HG03196 (cell line): ENCODE data around the gene RAB27A.
"Not testable (repeated sequence)": the region's sequence is repeated elsewhere in the genome, so short reads cannot be mapped to it uniquely, and the experiment has no call there.

Source experiments
- ATAC-seq: cut with Tn5 transposase; IDR thresholded peaks from one replicate; pipeline ENCODE4 v1.9.1; 2021; ENCODE audit not compliant: unreplicated experiment

RAB27A gene

DNA sequence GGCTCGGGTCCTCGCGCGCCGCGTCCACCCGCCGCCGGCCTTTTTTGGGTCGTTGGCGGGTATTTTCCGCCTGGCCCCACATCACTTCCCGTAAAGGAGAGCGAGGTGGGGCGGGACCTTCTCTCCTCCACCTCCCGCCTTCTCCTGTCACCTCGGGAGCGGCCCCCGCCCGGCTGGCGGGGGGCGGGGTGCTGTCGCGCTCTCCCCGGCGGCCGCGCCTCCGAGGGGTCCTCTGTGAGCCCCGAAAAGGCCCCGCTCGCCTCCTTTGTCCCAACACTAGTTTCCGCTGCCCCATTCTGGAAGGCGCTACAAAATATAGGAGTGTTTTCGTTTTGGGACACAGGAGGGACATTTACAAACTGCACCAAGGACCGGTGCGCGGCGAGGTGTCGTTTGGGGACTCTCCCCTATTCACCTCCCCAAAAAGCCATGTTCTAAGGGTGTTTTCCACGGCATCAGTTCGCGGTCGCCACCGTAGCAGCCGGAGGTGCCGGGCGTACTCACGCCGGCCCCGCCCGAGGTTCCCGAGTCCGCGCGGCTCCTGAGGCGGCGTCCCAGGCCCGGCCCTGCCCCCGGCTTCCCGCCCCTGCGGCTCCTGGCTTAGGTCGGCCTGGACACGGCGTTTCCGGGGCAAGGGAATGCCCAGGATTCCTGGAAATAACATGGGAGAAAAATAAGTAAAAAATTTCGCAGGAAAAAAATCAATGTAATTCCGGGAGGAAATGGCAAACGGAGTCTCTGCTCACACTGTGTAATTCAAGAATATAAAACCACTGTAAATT, at the start of gene RAB27A:
RAB27A (minus strand) TSS at position 68 of the 782 bp plus-strand sequence. CDS start 54,879 bp downstream, outside the sequence.
- peak; percentile 65 for ATAC-seq

DNA sequence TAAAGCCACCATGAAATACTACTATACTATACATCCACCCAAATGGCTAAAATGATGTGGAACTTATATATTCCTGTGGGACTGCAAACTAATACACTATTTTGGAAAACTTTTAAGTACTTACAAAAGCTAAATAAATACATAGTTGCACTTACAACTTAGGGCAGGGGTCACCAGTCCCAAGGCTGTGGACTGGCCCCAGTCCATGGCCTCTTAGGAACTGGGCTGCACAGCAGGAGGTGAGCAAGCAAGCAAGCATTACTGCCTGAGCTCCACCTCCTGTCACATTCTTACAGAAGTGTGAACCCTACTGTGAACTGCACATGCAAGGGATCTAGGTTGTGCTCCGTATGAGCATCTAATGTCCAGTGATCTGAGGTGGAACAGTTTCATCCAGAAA, 47.5 kb upstream of the RAB27A start:
- no peak for ATAC-seq

DNA sequence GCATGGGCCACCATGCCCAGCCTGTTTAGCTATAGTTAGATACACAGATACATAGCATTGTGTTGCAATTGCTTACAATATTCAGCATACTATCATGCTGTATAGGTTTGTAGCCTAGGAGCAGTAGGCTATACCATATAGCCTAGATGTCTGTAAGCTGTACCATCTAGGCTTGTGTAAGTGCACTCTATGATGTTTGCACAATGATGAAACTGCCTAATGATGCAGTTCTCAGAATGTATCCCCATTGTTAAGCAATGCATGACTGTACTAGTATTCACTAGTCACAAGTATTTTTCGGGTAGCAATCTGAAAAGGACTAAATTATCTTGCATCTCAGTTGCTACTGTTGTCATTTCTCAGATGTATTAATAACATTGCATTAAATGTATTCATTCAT, 45.4 kb upstream of the RAB27A start:
- no peak for ATAC-seq

DNA sequence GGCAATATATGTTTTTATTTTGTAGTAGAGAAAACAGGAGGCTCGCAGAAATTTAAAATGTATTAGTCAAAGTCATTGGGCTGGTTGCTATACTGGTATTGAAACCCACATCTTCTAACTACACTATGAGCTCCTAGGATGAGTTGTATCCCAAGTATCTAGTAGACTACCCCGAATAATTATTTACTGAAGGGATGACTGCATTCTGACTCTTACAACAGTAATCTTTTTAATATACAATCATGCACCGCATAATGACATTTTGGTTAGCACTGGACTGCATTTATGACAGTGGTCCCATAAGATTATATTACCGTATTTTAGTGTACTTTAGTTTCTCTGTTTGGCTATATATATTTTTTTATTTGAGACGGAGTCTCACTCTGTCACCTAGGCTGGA, 44.8 kb upstream of the RAB27A start:
- no peak for ATAC-seq

DNA sequence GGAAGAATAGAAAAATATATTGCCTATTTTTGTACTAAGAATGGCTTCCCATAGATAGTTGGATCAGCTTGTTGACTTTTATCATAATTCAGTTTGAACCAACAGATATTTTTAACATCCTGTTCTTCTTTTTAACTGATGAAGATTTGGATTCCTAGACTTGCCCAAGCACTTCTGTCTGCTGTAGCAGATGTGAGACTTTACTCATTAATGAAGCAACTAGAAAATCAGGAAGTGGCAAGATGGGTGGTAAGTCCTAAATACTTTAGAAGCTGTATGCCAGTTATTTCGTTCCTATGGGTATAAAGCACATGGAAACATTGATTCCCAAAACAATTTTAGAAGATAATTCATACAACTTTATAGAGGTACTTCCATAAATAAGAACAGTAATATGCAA, 37.8 kb upstream of the RAB27A start:
- no peak for ATAC-seq

DNA sequence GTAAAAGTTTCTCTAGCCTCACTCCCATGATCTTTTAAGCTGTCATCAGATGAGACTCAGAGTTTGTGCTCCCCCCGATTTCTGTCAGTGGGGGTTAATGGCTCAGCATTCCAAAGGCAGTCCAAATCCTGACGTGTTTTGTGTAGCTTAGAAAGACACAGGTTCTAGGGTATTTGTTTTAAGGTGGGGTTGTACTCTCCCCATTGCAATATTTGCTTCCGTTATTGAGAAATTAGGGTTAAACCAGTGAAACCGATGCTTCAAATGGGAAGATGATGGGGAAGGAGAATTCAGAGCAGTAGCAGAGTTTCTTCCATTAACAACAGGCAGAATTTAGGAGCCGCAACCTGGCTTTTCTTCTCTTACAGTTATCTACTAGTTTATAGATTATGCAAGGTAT, 32.9 kb upstream of the RAB27A start:
- no peak for ATAC-seq

DNA sequence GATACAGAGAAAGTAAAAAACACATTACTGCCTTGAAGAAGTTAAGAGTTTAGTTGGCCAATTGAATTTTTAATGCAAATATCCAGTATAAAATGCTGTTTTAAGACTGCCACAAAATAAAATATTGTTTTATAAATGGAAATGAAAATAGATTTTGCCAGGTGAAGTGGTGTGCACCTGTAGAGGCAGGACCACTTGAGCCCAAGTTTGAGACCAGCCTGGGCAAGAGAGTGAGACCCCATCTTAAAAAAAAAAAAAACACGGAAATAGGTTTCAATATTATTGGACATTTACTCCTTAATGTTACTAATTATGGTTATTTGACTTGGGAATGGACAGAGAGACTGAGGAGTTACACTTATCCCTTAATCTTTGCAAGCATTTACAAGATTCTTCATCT, 31.4 kb upstream of the RAB27A start:
- no peak for ATAC-seq

DNA sequence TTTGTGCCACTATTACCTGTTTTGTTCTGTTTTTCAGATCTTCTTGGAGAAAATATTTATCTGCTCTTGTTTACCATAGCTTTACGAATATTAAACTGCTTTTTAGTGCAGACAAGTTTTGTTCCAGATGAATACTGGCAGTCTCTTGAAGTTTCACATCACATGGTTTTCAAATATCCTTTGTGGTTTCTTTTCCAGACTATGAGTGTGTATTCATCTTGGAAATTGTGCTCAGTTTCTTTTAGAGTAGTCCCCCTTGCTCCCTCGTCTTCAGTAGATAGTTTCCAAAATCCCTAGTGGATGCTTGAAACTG, 30.6 kb upstream of the RAB27A start:
- ATAC-seq: no peak

DNA sequence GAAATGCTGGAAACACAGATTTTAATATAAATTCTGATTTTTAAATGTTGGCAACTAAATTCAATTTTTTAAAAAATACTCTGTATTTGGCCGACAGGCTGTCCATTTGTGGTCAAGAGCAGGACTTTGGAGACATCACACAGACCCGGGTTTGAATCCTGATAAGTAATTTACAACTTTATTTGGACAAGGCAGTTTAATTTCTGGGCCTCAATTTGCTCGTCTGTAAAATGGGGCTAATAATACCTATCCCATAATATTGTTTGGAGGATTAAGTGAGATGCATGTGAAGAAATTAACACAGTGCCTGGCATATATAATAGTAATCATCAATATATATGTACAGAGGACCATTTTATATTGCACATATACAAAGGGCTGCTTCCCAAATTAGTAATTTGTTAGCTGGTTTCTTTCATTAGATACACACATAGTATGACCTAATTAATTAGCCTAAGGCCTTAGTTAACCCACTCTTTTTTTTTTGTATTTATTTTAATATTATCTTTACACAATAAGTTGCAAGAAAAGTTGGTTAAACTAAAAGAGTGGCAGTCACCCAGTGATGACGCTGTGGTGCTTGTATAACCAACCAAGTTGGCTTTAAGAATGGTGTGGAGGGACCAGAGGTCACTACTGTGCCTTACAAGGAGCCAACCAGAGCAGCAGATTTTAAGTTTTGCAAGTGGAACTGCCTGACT, 30.1 kb upstream of the RAB27A start:
- peak; percentile 31 for ATAC-seq

DNA sequence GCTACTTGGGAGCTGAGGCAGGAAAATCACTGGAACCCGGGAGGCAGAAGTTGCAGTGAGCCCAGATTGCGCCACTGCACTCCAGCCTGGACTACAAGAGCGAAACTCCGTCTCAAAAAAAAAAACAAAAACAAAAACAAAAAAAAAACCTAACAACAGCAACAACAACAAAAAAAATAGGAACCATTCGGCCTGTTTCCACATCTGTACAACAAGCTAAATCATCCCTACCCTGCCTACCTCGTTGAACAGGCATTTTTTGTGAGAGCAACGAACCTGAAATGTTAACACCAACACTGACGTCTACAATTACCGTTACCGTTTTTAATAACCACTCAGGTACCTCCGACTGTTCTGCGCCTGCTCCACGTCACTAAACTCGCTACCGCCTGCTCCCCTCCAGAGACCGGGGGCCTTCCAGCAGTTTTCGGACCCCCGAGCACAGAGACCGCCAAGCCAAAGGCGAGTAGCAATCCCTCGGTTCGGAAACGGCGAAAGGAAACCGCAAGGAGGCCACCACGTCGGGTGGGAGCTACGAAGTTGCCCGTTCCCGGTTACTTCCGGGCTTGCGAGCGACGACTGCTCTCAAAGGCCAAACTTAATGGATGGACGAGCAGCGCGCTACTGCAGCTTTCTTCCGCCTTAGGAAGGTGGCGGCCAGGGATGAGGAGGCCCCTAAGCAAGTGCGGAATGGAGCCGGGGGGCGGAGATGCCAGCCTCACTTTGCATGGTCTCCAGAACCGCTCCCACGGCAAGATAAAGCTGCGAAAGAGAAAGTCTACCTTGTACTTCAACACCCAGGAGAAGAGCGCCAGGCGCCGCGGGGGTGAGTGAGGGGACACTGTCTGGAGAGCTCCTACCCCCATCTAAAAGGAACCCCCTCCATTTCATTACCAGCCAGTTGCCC, 29.2 kb upstream of the RAB27A start, which contains the start of the genes PIGB and PIGBOS1:
PIGB (plus strand) TSS at position 635 of the 907 bp plus-strand sequence; CDS start at position 664, 29 bp downstream.
PIGBOS1 (minus strand) TSS at position 536 of the 907 bp plus-strand sequence. CDS start 1,331 bp downstream, outside the sequence.
- peak; percentile 94 for ATAC-seq

DNA sequence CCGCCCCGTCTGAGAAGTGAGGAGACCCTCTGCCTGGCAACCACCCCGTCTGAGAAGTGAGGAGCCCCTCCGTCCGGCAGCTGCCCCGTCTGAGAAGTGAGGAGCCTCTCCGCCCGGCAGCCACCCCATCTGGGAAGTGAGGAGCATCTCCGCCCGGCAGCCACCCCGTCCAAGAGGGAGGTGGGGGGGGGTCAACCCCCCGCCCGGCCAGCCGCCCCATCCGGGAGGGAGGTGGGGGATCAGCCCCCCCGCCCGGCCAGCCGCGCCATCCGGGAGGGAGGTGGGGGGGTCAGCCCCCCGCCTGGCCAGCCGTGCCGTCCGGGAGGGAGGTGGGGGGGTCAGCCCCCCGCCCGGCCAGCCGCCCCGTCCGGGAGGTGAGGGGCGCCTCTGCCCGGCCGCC, 13.2 kb upstream of the RAB27A start:
- ATAC-seq: not testable (repeated sequence)

DNA sequence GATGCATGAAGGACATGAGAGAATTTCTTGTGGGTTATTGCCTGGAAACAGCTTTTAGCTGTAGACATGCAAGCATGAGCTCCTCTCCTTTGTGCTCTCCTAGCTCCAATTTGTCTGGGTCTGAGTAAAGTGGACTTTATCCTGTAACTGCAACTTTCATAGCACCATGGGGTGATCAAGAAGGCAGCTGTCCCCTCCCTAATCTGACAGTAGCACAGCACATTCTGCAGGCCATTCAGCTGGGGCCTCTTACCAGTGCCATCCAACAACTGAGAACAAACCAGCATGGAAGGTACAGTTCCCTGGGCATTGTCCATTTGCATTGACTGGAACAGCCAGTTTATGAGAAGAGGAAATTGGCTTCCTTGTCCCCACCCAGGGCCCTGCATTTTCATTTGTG, 7.7 kb upstream of the RAB27A start:
- ATAC-seq: no peak

DNA sequence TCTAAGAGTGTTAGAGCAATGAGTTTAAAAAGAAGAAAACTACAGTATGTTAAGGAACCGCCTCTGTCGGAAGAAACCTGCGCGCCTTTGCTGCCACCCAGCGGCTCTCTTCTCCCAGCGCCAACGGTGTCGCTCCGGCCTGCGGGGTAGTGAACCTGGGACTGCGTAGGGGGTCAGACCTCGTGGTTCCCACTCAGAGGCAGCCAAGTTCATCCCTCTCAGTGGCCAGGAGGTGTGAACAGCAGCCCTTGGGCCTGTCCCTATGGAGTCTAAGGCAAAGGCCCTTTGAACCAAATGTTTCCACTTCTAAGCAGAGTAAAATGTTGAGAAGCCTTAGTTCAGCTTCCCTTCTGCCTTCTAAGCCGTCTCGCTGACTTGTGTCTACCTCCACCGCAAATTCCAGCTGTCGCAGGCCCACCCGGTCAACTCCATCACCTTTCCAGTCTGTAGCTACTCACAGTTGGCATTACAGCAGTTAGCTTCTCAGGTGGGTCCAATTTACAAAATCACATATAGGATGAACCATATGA, 980 bp upstream of the RAB27A start:
- ATAC-seq: peak; percentile 78

DNA sequence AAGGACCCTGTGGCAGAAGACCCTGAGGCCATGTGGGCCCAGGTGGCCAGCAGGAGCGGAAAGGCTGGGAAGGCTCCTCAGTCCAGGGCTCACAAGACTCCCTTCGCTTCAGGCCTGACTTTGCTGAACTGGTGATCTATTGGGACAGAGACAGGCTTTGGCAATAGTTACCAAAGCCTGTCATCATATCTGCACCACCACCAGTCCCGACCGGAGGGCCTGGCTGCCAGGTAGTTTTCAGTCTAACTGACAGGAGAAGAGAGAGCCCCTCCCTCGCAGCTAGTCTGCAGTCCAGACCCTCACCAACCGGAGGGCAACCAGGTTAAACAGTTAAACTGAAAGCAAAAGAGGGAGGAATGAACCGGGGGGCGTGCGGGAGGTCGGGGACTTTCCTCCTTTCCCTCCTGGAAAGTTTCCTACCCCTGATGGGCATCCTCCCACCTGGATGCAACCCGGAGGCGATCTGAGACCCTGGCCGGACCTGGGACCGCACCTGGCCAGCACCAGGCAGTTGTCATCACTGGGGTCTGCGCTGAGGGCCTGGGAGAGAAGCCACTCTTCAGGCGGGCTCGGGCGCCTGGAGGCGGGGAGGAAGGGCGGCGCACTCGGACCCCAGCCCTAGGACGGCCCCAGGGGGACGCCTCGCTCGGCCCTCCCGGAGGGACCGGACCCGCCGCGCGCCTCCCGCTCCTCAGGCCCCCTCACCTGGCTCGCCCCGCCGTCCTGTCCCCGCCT, 435 bp downstream of the RAB27A start:
- peak; percentile 26 for ATAC-seq

DNA sequence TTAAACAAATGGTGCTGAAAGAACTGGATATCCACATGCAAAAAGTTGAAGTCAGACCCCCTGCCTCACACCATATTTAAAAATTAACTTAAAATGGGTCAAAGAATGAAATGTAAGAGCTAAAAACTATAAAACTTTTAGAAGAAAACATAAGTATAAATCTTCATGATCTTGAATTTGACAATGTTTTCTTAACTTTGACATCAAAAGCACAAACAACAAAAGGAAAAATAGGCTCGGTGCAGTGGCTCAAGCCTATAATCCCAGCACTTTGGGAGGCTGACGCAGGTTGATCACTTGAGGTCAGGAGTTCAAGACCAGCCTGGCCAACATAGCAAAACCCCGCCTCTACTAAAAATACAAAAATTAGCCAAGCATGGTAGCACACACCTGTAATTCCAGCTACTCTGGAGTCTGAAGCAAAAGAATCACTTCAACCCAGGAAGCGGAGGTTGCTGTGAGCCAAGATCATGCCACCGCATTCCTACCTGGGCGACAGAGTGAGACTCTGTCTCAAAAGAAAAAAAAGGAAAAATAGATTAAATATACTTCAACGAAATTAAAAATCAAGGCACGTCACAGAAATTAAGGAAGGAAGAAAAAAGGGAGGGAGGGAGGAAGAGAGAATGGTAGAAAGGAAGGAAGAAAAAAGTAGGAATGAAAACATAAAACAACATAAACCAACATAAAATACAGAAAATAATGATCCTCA, 1.5 kb downstream of the RAB27A start:
- ATAC-seq: no peak

DNA sequence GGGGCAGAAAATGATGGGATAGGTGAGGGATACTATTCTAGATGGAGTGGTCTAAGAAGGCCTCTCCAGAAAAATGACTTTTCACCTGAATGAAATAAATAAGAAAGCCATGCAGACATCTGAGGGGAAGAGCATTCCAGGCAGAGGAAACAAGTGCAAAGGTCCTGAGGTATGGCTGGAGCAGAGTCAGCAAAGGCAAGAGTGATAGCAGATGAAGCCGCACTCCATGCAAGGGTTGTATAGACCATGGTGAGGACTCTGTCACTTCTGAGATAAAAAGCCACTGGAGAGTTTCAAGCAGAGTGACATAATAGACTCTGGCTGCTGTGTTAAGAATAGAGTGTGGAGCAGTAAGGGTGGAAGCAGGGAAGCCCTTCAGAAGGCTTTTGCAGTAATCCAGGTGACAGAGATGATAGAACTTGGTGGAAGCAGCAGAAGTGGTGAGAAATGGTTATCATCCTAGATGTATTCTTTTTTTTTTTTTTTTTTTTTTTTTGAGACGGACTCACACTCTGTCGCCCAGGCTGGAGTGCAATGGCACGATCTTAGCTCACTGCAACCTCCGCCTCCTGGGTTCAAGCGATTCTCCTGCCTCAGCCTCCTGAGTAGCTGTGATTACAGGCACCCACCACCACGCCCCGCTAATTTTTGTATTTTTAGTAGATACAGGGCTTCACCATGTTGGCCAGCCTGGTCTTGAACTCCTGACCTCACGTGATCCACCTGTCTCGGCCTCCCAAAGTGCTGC, 3.0 kb downstream of the RAB27A start:
- ATAC-seq: not testable (repeated sequence)

DNA sequence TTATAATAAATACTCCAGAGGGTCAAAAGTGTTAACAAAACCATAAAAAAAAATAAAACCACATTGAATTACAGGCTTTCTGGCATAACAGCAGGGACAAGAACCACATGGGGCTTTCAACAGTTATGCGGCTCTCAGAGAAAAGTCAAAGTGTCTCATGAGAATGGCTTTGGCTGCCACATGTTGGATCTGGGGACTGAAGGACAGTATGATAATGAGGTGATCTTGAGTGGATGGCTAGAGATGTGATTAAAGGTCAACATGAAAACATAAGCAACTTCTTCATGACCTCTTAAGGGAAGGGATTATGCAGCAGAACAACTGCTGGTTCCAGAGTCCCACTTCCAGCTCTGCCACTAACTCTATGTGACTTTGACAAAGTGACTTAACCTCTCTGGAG, 5.2 kb downstream of the RAB27A start:
- ATAC-seq: no peak

DNA sequence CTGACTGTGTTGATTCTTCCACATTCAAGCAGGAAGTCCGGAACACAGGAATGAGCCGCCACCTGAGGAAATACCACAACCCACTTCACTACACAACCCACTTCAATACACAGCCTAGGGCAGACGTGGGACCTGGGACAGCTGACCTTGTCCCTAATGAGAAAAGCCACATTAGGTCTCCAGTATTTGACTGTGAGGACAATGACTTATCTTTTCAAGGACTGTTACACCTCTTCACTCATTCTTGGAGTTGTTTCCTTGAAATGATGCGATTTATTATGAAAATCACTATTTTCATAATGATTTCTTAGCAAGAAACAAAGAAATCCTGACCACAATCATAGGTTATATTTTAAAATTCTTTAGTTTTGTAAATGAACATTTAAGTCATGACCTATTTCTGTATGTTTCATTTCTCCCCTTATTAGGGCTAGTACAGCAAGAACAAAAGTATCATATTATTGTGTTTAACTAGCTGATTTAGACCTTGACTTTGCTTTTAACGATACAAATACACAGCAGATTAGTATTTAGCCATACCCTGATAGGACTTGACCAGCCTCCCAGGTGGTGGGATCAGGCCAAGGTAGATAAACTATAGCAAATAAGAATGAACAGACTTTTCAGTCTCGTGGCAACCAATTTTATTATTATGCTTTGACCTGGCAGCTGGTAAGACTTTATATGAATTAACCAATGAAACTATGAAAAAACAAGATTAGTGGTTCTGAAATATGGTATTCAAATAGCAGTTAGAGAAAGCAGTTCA, 6.0 kb downstream of the RAB27A start:
- no peak for ATAC-seq
